Measurements from ENCODE around the gene PLAC1.

PLAC1 gene

GRCh38 chrX:134543288-134543687, 115.0 kb downstream of the PLAC1 start:
- DNase-seq (ENCODE audit: low read depth in 2 of 2) = no peak

GRCh38 chrX:134542485-134542884, 115.8 kb downstream of the PLAC1 start:
- DNase-seq (ENCODE audit: low read depth in 2 of 2) = no peak

GRCh38 chrX:134541906-134542305, 116.4 kb downstream of the PLAC1 start:
- DNase-seq (ENCODE audit: low read depth in 2 of 2) = no peak

GRCh38 chrX:134538316-134538715, 120.0 kb downstream of the PLAC1 start:
- DNase-seq (ENCODE audit: low read depth in 2 of 2) = no peak

- DNase-seq (ENCODE audit: low read depth in 2 of 2) = no peak
Measured at GRCh38 chrX:134537179-134537955, 120.9 kb downstream of the PLAC1 start.

GRCh38 chrX:134533952-134534351, 124.3 kb downstream of the PLAC1 start:
- no peak for DNase-seq (ENCODE audit: low read depth in 2 of 2)

GRCh38 chrX:134533352-134533751, 124.9 kb downstream of the PLAC1 start:
- DNase-seq (ENCODE audit: low read depth in 2 of 2) = no peak

- DNase-seq (ENCODE audit: low read depth in 2 of 2) = no peak
Measured at GRCh38 chrX:134530845-134531244, 127.4 kb downstream of the PLAC1 start.

- DNase-seq (ENCODE audit: low read depth in 2 of 2) = no peak
Measured at GRCh38 chrX:134529481-134529880, 128.8 kb downstream of the PLAC1 start.

- DNase-seq (ENCODE audit: low read depth in 2 of 2) = no peak
Measured at GRCh38 chrX:134528960-134529359, 129.3 kb downstream of the PLAC1 start.

- no peak for DNase-seq (ENCODE audit: low read depth in 2 of 2)
Measured at GRCh38 chrX:134526399-134526798, 131.9 kb downstream of the PLAC1 start.

GRCh38 chrX:134525086-134525792, 133.0 kb downstream of the PLAC1 start:
- no peak for DNase-seq (ENCODE audit: low read depth in 2 of 2)

GRCh38 chrX:134524181-134524580, 134.1 kb downstream of the PLAC1 start:
- DNase-seq (ENCODE audit: low read depth in 2 of 2) = no peak

GRCh38 chrX:134520860-134521390, 137.3 kb downstream of the PLAC1 start:
- DNase-seq (ENCODE audit: low read depth in 2 of 2) = no peak

Data from stimulated activated CD8-positive, alpha-beta memory T cell treated with anti-CD3 and anti-CD28 coated beads, Interleukin-2, amount 100 ng/mL, for 48 hours (primary cell).